Activated CD4-positive, alpha-beta T cell treated with anti-CD3 and anti-CD28 coated beads, Interleukin-2, amount 10 ng/mL, durations not matched to agents 7 days and 5 days (primary cell): ENCODE data around the gene PROS1. TPM values are rescaled to one million over a fixed set of nuclear protein-coding genes. Genes with fewer than 3 reads are reported as not detected.
"Not testable (repeated sequence)": the region's sequence is repeated elsewhere in the genome, so short reads cannot be mapped to it uniquely, and the experiment has no call there.

Experiments
- CTCF ChIA-PET: fragments of 350-600 bp; sonication (Branson Sonifier 250); formaldehyde crosslinking; loops from one replicate; lab custom pipeline; 2021; ENCODE audit warnings: antibody characterized with exemption; lab: Charles Lee
- POLR2A ChIA-PET: fragments of 350-600 bp; sonication (Branson Sonifier 250); formaldehyde crosslinking; loops from one replicate; lab custom pipeline; 2021; ENCODE audit warnings: antibody characterized with exemption; lab: Charles Lee
- DNase-seq: peaks from one replicate; pipeline ENCODE4 v3.0.0-alpha.2; 2020
- H3K27ac Mint-ChIP-seq: one replicate; pipeline ENCODE4 v1.8.0; 2021; ENCODE audit warnings: mild to moderate bottlenecking, moderate library complexity, mixed read lengths
- H3K27me3 Mint-ChIP-seq: one replicate; pipeline ENCODE4 v1.8.0; 2021; ENCODE audit warnings: mixed read lengths
- H3K36me3 Mint-ChIP-seq: one replicate; pipeline ENCODE4 v1.8.0; 2021; ENCODE audit warnings: low read depth, mixed read lengths
- H3K4me1 Mint-ChIP-seq: one replicate; pipeline ENCODE4 v1.8.0; 2021; ENCODE audit warnings: mixed read lengths
- H3K4me3 Mint-ChIP-seq: one replicate; pipeline ENCODE4 v1.8.0; 2021; ENCODE audit warnings: mild to moderate bottlenecking, moderate library complexity, mixed read lengths
- H3K9me3 Mint-ChIP-seq: one replicate; pipeline ENCODE4 v1.8.0; 2021; ENCODE audit warnings: mixed read lengths
- total RNA-seq, 2 experiments: library from RNA; stranded (reverse); gene quantifications; one replicate each; pipeline ENCODE4 v1.2.3, GENCODE V29; 2021

PROS1 gene
- total RNA-seq, 2 experiments from 2014 or later = 0.06 to 0.20 TPM

- no peaks in the 10 kb centered on the region for H3K27me3 Mint-ChIP-seq
- no peak for DNase-seq
Observed at GRCh38 chr3:93910097-93910496, 63.6 kb downstream of the PROS1 start.

GRCh38 chr3:93907132-93907531 lies 66.6 kb downstream of the PROS1 start:
- H3K36me3 Mint-ChIP-seq = no peaks in the 10 kb centered on the region
- no peak overlapping the region for H3K4me3 Mint-ChIP-seq
- POLR2A ChIA-PET = no interaction called here
- H3K4me1 Mint-ChIP-seq = no peaks in the 10 kb centered on the region
- CTCF ChIA-PET = no interaction called here
- no peak overlapping the region for H3K27ac Mint-ChIP-seq
- H3K9me3 Mint-ChIP-seq = peaks cover 1% of the 10 kb centered on the region
- no peak for DNase-seq
- no peaks in the 10 kb centered on the region for H3K27me3 Mint-ChIP-seq

More at GRCh38 chr3:93910097-93910496, 63.6 kb downstream of the PROS1 start:
- ChIA-PET CTCF (no interaction called here), POLR2A (no interaction called here)
- Mint-ChIP-seq H3K4me1 (no peaks in the 10 kb centered on the region), H3K27ac (no peak overlapping the region), H3K36me3 (no peaks in the 10 kb centered on the region), H3K9me3 (peaks cover 15% of the 10 kb centered on the region), H3K4me3 (no peak overlapping the region)

- Mint-ChIP-seq H3K4me1 (no peaks in the 10 kb centered on the region), H3K36me3 (no peaks in the 10 kb centered on the region), H3K4me3 (no peak overlapping the region), H3K9me3 (no peaks in the 10 kb centered on the region), H3K27ac (no peak overlapping the region), H3K27me3 (no peaks in the 10 kb centered on the region)
- ChIA-PET CTCF (no interaction called here), POLR2A (no interaction called here)
- no peak for DNase-seq
Observed at GRCh38 chr3:93906245-93906644, 67.5 kb downstream of the PROS1 start.

- Mint-ChIP-seq H3K4me3 (no peak overlapping the region), H3K36me3 (no peaks in the 10 kb centered on the region), H3K27ac (no peak overlapping the region), H3K27me3 (no peaks in the 10 kb centered on the region), H3K9me3 (no peaks in the 10 kb centered on the region), H3K4me1 (no peaks in the 10 kb centered on the region)
- ChIA-PET POLR2A (no interaction called here), CTCF (no interaction called here)
- no peak for DNase-seq
Observed at GRCh38 chr3:93904568-93904967, 69.1 kb downstream of the PROS1 start.

GRCh38 chr3:93878250-93879017 lies 95.3 kb downstream of the PROS1 start:
- H3K27ac Mint-ChIP-seq, POLR2A ChIA-PET, CTCF ChIA-PET, H3K9me3 Mint-ChIP-seq, DNase-seq, H3K36me3 Mint-ChIP-seq, H3K27me3 Mint-ChIP-seq, H3K4me1 Mint-ChIP-seq, H3K4me3 Mint-ChIP-seq: not testable (repeated sequence)

GRCh38 chr3:93877427-93877826 lies 96.3 kb downstream of the PROS1 start:
- H3K36me3 Mint-ChIP-seq, DNase-seq, H3K4me1 Mint-ChIP-seq, H3K4me3 Mint-ChIP-seq, CTCF ChIA-PET, H3K27me3 Mint-ChIP-seq, POLR2A ChIA-PET, H3K9me3 Mint-ChIP-seq, H3K27ac Mint-ChIP-seq: not testable (repeated sequence)

- DNase-seq, H3K4me1 Mint-ChIP-seq, H3K27me3 Mint-ChIP-seq, POLR2A ChIA-PET, H3K27ac Mint-ChIP-seq, CTCF ChIA-PET, H3K4me3 Mint-ChIP-seq, H3K9me3 Mint-ChIP-seq, H3K36me3 Mint-ChIP-seq: not testable (repeated sequence)
Observed at GRCh38 chr3:93873412-93873811, 100.3 kb downstream of the PROS1 start.

- Mint-ChIP-seq H3K4me3 (no peak overlapping the region), H3K9me3 (no peaks in the 10 kb centered on the region), H3K27ac (no peak overlapping the region), H3K36me3 (no peaks in the 10 kb centered on the region), H3K27me3 (no peaks in the 10 kb centered on the region), H3K4me1 (no peaks in the 10 kb centered on the region)
- POLR2A ChIA-PET = no interaction called here
- CTCF ChIA-PET = no interaction called here
- DNase-seq = no peak
Observed at GRCh38 chr3:93867425-93867824, 106.3 kb downstream of the PROS1 start.

GRCh38 chr3:93861017-93861416 lies 112.7 kb downstream of the PROS1 start:
- no peak overlapping the region for H3K27ac Mint-ChIP-seq
- H3K36me3 Mint-ChIP-seq = no peaks in the 10 kb centered on the region
- no peak overlapping the region for H3K4me3 Mint-ChIP-seq
- ChIA-PET CTCF (no interaction called here), POLR2A (no interaction called here)
- H3K27me3 Mint-ChIP-seq = no peaks in the 10 kb centered on the region
- DNase-seq = no peak
- H3K4me1 Mint-ChIP-seq = no peaks in the 10 kb centered on the region
- H3K9me3 Mint-ChIP-seq = no peaks in the 10 kb centered on the region

GRCh38 chr3:93855401-93855800 lies 118.3 kb downstream of the PROS1 start:
- H3K9me3 Mint-ChIP-seq = peaks cover 8% of the 10 kb centered on the region
- POLR2A ChIA-PET = no interaction called here
- H3K4me1 Mint-ChIP-seq = no peaks in the 10 kb centered on the region
- H3K4me3 Mint-ChIP-seq = no peak overlapping the region
- no peak overlapping the region for H3K27ac Mint-ChIP-seq
- DNase-seq = no peak
- CTCF ChIA-PET = no interaction called here
- no peaks in the 10 kb centered on the region for H3K36me3 Mint-ChIP-seq
- no peaks in the 10 kb centered on the region for H3K27me3 Mint-ChIP-seq

GRCh38 chr3:93852228-93852627 lies 121.5 kb downstream of the PROS1 start:
- H3K4me3 Mint-ChIP-seq, H3K4me1 Mint-ChIP-seq, DNase-seq, H3K27ac Mint-ChIP-seq, H3K9me3 Mint-ChIP-seq, POLR2A ChIA-PET, H3K36me3 Mint-ChIP-seq, CTCF ChIA-PET, H3K27me3 Mint-ChIP-seq: not testable (repeated sequence)

- Mint-ChIP-seq H3K27me3 (peaks cover 5% of the 10 kb centered on the region), H3K9me3 (no peaks in the 10 kb centered on the region), H3K4me1 (no peaks in the 10 kb centered on the region), H3K4me3 (no peak overlapping the region), H3K36me3 (no peaks in the 10 kb centered on the region), H3K27ac (no peak overlapping the region)
- ChIA-PET POLR2A (no interaction called here), CTCF (no interaction called here)
- DNase-seq = no peak
Observed at GRCh38 chr3:93843981-93844380, 129.7 kb downstream of the PROS1 start.

GRCh38 chr3:93839193-93839592 lies 134.5 kb downstream of the PROS1 start:
- POLR2A ChIA-PET, DNase-seq, H3K36me3 Mint-ChIP-seq, H3K9me3 Mint-ChIP-seq, H3K4me1 Mint-ChIP-seq, H3K4me3 Mint-ChIP-seq, CTCF ChIA-PET, H3K27ac Mint-ChIP-seq, H3K27me3 Mint-ChIP-seq: not testable (repeated sequence)
